Hematopoietic multipotent progenitor cell (in vitro differentiated cells): ENCODE measurements around the gene GAN. TPM values are rescaled to one million over a fixed set of nuclear protein-coding genes. Genes with fewer than 3 reads are reported as not detected.
"Not testable (repeated sequence)": the region's sequence is repeated elsewhere in the genome, so short reads cannot be mapped to it uniquely, and the experiment has no call there.

Experiments used
- DNase-seq, 3 donors: peaks; one replicate each; pipeline ENCODE4 v3.0.0-alpha.2; 2011 to 2015; ENCODE audit warnings: low read depth in 2 of 3, low spot score in 2 of 3
- total RNA-seq: library from RNA; depleted of rRNA; stranded (reverse); fragments of >200 nt; gene quantifications from one replicate; pipeline ENCODE4 v1.2.3, GENCODE V29; 2012

GAN gene
- total RNA-seq, 1 donor = 4.0 TPM

DNA sequence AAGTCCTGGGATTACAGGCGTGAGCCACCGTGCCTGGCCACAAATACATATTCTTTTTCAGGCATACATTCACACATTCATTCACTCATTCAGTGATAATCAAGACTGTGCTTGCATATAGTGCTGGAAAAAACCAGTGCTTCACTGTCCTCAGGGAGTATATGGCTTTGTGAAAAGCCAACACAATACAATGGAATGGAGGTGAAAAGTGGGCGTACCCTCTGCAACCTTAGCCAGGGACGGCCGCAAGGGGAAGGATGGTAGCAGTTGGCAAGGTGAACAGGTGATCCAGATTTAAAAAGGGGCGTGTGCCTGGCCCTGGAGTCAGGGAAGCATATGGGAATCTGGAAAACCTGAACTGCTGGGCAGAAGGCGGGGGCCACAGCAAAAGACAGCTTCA, 18.1 kb upstream of the GAN start:
- DNase-seq = no peak

DNA sequence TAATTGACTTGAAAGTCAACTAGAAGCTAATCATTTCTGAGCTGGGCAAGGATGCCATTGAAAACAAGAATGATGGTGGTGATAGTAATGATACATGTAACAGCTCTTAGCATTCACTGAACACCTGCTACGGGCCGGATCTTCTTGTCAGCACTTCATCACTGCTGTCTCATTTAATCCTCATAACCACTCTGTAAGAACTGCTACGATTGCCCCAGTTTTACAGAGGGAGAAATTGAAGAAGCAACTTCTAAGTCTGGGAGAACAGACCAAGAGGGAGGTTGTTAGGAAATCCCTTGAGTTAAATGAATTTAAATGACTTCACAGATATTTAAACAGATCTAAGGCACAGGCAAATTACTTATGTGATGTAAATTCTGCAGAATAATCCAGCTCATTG, 7.0 kb upstream of the GAN start:
- DNase-seq = no peak

DNA sequence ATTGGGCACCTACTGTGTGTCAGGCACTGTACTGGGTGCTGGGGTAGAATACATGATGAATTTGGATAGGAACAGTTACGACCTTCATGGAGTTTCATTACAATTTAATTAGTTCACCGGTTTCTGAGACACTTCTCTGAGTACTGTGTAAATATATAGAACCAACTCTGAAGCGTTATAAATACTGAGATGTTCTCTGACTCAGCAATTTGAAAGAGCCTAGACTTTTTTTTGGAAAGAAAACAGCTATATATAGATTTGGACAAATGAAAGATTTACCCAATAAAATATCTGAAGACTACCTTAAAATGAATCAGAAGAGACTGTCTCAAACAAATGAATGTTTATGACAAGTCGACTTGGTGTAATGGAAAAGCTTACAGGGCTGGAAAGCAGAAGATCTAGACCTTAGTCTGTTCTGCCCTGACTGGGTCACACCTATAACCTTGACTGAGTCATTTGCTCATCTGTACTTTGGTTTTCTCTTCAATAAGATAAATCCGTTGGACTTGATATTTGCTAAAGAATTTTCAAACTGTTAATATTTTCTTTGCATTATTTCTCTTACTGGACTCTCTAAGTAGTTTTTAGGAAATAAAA, 4.6 kb upstream of the GAN start:
- no peak for DNase-seq

DNA sequence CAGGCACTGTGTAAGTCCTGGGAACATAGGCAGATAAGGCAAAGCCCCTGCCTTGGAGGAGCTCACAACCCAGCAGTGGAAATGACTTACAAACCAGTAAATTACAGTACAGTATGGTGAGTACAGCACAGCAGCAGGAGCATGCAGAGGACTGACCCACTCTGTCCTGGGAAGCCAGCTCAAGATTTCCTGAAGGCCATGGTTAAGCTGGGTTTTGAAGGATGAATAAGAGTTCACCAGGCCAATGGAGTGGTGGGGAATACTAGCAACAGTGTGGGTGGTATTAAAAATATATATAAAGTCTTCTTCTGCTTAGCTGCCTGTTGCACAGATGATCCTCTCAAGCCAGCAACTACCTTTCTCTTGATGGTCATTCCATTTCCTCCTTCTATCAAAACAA, 3.0 kb upstream of the GAN start:
- no peak for DNase-seq

DNA sequence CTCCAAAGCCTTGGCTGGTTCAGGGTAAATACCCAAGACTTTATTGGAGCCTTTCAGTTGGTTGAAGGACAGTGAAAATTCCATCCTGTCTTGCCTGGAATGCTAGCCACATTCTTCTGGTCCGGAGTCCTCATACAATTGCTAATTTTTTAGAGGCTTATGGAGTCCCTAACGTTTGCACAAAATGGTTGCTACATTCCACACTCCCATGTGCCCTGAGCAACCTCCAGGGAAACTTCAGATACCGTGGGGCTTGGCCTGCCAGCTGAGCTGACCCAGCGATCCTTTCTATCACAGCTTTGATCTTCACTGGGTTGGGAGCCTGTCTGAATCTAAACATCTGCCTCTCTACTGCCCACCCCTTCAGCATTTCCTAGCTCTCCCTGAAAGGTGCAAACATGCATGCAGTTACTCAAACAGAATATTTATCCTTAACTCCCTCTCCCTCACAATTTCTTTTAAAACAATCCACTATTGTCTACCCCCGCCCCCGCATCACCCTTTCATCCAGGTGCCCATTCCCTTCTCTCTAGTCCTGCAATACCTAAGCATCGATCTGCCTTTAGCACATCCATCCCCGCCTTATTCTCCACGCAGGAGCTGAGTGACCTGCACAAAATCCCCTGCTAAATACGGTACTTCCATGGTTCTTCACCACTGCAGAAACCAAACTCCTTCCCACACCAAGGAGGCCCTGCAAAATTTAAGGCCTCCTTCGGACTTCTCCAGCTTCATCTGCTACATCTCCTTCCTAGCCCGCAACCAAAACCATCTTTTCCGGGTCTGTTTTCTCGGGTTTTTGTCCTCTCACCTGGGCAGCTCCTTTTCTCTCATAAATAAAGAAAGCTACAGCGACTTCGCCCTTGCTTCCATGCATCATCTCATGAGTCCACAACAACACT, 810 bp upstream of the GAN start:
- no peak for DNase-seq

DNA sequence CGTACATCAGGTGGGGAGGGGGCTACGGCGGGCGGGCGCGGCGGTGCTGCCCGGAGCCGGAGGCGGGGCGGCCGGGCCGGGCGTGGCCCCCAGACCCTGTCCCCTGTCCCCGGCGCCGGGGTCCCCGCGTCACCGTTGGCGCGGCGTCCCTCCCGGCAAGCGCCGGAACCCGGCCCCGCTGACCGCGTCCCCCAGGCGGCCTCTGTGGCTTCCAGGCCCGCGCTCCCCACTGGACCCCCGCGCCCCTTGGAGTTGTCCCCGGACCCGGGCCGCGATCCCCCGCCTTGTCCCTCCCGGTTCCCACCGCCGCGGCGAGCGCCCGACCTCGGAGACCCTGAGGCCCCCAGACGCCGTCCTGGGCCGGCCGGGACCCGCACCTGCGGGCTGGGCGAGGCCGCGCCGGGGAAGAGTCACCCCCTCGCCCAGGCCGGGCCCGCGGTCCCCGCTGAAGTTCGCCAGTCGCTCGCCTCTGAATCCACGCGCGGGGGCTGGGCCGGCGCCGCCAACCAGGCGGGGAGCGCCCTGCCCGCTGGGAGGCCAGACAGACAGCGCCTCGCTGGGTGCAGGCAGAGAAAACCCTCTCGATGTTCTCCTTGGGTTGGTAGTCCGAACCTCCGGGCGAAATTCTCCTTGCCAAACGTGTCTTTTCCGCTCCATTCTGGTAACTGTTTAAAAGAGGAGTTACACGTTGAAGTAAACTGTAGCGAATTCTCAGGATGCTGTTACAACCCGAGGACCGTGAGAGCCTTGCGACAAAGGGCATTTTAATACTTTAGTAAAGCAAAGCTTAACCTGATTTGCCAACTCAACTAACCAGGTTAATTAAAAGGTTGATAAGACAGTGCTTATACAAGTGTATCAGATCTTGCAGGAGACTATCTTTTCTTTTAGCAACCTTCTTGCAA, 761 bp downstream of the GAN start:
- peak in 2 of 3 donors; percentile 37 to 52 for DNase-seq

DNA sequence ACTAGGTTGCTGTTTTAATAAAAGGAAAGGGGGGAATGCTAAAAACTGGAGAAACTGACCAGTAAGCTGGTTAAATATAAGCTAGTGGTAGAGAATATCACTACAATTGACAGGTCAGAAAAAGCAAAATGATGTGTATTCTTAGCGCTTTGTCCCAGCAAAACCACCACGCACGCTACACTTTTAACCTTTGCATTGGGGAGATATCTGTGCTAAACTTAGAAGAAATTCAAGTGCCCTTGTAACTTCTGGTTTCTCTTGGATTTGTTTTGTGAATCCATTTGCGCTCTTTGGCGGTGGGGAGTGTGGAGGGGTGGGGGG, 1.4 kb downstream of the GAN start:
- no peak for DNase-seq

DNA sequence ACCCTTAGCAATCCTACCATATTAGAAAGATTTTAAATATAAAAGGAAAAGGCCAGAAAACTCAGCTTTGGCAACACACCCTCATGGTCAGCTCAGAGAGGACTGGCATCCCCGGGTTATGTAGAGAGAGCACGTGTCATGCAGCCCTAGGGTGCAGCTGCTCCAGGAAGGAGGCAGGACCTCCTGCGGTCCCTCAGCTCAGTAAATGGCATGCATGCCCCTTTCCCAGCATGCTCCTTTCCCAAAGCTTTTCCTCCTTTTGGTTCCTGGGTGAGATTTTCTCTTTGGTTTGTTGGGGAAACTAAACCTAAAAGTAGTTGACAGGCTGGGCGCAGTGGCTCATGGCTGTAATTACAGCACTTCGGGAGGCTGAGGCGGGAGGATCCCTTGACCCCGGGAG, 3.9 kb downstream of the GAN start:
- no peak for DNase-seq

DNA sequence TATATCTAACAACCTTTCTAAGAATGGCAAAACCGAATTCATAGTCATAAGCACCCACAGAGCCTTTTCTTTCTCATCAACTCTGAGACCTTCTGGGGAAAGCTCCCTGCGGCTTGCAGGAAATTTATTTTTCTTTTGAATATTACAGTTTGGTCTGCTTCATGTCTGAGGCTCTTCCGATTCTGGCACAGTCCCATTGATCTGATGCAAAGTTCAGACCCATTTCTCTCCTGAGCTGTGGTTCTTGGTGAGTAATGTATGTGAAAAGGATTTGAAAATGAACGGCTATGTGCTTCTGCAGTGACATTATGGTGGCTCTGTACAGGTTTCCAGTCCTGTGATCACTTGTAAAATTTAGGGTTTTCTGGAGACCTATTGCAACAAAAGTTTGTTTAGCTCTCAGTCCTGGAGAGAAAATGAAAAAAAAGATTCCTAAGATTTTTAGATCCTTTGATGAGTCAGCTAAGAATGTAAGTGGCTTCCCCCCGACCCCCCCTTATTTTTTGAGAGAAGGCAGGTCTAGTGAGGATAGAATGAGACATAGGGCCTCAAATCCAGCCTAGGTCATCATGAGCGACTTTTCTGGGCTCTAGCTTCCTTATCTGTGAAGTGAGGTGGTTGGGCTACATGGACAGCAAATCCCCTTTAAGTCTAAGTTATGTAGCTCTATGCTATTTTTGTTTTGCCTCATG, 4.6 kb downstream of the GAN start:
- no peak for DNase-seq

DNA sequence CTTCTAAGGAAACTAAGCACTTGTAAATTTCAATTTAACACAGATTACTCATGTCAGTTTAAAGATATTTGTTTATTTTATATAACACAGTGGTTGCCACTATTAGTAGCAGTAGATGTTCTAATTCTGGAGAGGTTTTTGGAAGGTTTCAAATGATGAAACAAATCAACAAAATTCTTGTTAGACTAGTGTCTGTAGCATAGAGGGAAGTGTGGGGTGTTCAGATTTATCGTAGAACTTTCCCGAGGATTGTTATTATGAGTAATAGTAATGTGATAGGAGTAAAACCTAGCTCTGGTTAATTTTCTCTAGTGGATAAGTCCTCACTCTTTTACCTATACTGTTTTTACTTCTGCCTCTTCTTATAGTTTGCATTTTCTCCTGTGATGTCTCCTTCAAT, 6.3 kb downstream of the GAN start:
- no peak for DNase-seq

DNA sequence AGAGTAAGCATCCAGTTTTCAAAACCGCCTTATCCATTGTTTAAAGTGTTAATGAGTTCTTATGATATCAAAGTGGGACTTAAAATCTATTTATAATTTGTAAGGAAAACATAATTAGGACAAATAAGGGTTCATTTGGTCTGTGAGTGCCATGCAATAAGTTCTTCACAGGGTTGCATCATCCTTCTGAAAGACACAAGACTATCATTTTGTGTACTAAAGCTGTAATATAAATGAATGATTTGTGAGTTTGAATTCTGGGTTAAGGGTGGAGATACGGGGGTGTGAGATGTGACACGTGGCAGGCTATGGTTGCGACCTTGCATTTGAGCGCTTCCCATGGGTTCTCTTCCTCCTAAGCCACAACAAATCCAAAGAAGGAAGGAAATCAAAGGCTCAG, 6.8 kb downstream of the GAN start:
- DNase-seq = no peak

DNA sequence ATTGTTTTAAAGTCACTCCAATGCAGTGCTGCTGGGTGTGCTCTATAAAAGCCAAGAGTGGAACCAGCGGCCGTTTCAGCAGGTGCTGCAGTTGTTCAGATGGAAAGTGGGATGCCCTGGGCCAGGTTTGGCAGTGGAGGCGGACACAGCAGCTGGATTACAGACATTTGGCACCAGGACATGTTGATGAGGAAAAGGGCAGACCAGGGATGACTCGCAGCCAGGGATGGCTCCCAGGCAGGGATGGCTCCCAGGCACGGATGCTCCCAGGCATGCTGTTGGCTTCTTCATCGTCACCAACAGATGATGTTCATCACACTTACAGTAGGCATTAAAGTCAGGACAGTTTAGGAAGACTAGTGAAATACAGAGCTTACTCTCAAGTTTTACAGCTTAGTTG, 10.0 kb downstream of the GAN start:
- DNase-seq = no peak

DNA sequence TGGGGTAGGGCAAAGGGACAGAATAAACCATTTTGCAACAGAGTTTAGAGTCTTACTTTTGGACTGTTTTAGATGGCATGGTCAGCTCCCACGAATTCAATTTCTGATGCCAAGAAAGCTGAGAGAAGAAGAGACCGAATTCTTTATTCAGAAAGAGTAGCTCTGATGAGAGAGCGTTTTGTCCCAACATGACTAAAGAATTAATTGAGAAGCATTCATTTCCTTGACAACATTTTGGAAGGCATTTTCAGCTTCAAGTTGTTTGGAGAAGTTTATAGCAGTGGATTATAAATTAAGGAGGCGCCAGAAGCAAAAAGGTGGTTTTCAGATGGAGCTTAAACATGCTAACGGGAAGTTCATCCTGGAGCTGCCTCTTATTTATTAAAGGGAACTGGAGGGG, 12.2 kb downstream of the GAN start:
- no peak for DNase-seq

DNA sequence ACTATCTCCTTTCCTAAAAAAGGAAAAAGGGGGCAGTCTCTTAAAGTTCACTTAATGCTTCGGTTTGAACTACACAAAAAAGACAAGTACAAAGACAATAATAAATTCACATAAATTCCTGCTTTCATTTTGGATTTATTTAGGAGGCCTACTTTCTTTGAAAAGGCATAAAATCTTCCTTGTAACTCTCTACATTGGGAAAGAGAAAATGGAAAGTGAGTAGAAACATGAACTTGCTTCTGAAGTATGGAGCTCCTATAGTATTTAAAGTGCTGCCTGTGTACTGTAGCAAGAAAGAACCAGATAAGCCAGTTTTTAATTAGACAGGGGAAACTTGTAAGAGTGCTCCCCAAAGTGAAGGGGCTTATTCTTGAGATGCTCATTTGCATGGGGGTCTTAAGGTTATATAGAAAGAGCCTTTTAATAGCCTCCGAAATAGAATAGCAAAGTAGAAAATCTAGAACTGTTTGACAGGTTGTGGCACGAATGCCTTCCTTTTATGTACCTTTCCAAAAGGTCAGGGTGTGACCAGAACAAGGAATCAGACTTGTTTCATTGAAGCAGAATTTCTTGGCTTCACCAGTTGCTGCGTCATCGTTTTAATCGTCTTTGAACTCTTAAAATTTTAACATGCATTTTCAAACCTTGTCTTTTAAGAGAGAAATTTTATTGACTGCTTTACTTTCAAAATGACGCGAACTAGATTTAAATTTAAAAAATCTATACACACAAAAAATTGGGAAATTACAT, 12.9 kb downstream of the GAN start:
- no peak for DNase-seq

DNA sequence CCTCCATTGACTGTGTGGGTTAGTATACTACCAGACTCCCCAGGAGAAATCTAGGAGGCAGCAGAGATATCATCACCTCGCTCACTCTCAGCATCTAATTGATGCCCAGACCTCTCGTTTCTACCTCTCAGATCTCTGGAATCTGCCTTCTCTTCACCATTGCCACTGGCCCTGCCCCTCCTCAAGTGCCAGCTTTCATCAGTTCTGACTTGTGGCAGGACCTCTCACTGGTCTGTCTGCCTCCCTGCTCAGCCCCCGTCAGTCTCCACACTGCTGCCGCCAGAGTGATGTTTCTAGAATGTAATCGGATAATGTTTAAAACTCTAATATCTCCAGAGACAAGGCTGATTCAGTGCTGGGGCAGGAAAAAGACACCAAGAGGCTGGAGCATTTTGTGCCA, 15.2 kb downstream of the GAN start:
- DNase-seq = no peak

DNA sequence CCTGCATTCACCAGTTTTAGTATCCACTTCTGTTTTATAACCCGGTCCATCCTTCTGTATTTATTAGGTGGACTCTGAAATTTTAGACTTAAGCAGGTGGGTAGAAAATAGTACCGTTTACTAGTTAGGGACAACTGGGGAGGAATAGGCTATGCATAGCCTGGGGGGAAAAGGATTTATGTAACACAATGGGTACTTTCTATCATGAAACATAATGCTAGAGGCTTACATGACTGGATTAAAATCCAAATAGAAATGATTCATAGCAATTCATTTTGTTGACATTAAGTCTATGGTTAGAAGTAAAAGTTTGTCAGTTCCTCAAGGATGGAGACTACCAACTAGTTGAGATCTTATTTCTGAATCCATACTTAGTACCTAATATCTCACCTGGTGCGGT, 18.6 kb downstream of the GAN start:
- DNase-seq = no peak

DNA sequence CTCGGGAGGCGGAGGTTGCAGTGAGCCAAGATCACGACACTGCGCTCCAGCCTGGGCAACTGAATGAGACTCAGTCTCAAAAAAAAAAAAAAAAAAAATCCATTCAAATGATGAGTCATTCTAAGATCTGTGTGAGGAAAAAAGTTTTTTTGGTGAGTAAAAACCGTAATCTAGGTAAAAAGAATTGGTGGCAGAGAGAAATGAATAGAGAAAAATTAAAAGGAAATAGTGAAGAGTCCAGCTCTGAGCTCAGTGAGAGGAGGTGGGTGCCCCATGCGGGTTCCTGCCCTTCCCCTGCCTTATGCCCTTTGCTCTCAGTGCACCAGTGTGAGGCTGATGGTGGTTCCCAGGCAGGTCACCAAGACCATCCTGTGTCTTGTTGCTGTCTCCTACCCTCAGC, 20.9 kb downstream of the GAN start:
- DNase-seq = no peak

DNA sequence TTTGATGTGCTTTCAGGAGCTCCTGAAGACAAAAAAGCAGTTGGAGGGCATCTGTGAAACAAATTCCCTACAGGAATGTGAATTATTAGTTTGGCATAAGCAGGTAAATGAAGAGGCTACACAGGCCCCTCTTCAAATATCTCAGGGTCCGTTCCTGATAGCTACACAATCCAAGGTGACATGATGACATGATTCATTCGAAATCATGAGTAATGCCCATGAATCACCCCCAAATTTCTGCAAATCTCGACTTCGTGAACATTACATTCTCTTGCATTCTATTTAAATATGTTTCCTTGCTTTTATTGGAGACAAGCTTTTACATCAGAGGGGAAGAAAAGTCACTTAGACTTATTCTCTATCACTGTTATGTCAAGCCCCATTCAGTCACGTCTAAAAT, 22.3 kb downstream of the GAN start:
- DNase-seq = no peak

DNA sequence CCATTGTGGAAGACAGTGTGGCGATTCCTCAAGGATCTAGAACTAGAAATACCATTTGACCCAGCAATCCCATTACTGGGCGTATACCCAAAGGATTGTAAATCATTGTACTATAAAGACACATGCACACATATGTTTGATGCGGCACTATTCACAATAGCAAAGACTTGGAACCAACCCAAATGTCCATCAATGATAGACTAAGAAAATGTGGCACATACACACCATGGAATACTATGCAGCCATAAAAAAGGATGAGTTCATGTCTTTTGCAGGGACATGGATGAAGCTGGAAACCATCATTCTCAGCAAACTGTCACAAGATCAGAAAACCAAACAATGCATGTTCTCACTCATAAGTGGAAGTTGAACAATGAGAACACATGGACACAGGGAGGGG, 30.4 kb downstream of the GAN start:
- DNase-seq = not testable (repeated sequence)

DNA sequence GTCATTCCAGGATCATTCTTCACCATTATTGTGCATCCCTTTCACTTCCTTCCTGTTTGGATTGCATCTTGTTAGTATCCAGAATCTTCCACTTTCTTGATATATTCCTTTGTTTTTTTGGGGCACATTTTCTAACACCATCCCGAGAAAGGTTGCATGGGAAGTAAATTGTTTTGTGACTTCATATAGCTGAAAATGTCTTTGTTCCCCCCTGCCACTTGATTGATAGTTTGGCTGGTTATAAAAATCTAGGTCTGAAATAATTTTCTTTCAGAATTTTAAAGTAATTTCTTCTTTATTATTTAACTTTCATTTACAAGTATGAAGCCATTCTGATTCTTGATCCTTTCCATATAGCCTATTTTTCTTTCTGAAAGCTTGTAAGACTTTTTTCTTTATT, 32.7 kb downstream of the GAN start:
- DNase-seq = no peak
